Measurements from ENCODE around the gene LRRC1.

GRCh38 chr6:53878808-53879207 lies 84.0 kb downstream of the LRRC1 start:
- TF ChIP-seq RFX5 (IDR thresholded peaks at IDR 0.05; ENCODE audit: borderline replicate concordance, low read depth, low read length) (no peak), YY1 (IDR thresholded peaks at IDR 0.05; ENCODE audit: low read depth, low read length) (no peak), CTCF (IDR thresholded peaks at IDR 0.05; ENCODE audit: control extremely low read depth in 1 of 3, insufficient read depth in 1 of 3, low read depth in 1 of 3, low read length in 3 of 3) (no peak), EP300 (IDR thresholded peaks at IDR 0.05; ENCODE audit: borderline replicate concordance in 1 of 2, low read depth in 2 of 2, low read length in 2 of 2) (no peak), RAD21 (IDR thresholded peaks at IDR 0.05 in 1 of 2, conservative IDR thresholded peaks at IDR 0.05 in 1 of 2; ENCODE audit: low read depth in 2 of 2, low read length in 2 of 2) (no peak)
